GM18498 (cell line): ENCODE results near the gene EHMT2.
"Not testable (repeated sequence)": the region's sequence is repeated elsewhere in the genome, so short reads cannot be mapped to it uniquely, and the experiment has no call there.

ENCODE experiments used
- ATAC-seq: cut with Tn5 transposase; IDR thresholded peaks from one replicate; pipeline ENCODE4 v1.9.1; 2021; ENCODE audit warnings: mild to moderate bottlenecking, moderate library complexity; ENCODE audit not compliant: unreplicated experiment

EHMT2 gene

DNA sequence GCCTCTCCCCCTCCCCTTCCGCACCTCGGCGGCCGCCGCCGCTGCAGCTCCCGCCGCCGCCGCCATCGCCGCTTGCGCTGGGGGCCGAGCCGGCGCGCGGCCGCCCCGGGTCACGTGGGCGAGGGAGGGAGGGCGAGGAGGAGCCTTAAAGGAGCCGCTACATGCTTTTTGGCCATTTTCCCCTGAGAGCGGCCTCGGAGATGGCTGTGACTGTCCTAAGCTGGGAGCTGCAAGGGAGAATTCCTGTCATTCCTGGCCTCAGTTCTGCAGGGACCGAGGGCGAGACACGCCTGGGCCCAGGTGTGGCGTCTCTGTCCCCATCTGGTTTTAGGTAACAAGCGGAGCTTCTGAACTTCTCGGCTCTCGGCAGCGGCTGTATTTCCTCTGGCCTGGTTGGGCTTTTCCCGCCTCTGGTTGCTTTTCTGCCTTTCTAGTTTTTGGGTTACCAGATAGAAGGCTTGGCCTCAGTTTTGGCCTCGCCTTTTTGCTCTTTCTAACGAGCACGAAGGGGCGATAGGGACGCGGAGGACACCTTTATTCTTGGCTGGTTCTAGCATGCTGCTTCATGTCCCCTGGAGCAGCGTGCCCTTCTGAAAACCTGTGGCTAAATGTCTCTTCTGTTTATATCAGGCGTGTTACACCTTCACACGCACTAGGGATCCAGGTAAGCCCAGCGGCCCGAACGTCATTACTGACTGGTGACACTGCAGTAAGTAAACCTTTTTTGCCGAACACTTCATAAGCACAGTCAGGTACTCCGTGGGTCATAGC lies at the start of gene EHMT2:
Gene EHMT2 (minus strand): TSS at position 87 of the 771 bp plus-strand sequence. CDS start 21 bp downstream, at position 66.
- peak; percentile 57 for ATAC-seq

DNA sequence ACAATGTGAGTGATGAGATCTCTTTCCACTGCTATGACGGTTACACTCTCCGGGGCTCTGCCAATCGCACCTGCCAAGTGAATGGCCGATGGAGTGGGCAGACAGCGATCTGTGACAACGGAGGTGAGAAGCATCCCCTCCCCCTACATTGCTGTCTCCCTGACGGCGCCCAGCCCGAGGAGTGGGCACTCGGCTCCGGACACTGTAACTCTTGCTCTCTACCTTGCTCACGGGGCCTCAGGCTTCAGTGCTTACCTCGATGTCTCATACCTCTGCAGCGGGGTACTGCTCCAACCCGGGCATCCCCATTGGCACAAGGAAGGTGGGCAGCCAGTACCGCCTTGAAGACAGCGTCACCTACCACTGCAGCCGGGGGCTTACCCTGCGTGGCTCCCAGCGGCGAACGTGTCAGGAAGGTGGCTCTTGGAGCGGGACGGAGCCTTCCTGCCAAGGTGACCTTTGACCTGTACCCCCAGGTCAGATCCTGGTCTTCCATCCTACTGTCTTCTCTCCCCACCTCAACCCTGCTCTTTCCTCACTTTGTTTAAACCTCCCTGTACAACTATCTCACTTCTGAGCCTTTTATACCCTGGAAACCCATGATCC lies 49.7 kb upstream of the EHMT2 start:
- ATAC-seq: no peak

DNA sequence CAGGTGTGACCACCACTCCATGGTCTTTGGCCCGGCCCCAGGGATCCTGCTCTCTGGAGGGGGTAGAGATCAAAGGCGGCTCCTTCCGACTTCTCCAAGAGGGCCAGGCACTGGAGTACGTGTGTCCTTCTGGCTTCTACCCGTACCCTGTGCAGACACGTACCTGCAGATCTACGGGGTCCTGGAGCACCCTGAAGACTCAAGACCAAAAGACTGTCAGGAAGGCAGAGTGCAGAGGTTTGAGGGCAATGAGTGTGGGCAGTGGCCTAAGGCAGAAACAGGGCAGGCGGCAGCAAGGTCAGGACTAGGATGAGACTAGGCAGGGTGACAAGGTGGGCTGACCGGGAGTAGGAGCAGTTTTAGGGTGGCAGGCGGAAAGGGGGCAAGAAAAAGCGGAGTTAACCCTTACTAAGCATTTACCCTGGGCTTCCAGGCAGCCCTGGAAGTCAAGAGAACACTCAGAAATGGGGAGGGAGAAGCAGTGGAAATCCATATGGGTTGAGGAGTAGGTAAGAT lies 48.9 kb upstream of the EHMT2 start:
- ATAC-seq: no peak

DNA sequence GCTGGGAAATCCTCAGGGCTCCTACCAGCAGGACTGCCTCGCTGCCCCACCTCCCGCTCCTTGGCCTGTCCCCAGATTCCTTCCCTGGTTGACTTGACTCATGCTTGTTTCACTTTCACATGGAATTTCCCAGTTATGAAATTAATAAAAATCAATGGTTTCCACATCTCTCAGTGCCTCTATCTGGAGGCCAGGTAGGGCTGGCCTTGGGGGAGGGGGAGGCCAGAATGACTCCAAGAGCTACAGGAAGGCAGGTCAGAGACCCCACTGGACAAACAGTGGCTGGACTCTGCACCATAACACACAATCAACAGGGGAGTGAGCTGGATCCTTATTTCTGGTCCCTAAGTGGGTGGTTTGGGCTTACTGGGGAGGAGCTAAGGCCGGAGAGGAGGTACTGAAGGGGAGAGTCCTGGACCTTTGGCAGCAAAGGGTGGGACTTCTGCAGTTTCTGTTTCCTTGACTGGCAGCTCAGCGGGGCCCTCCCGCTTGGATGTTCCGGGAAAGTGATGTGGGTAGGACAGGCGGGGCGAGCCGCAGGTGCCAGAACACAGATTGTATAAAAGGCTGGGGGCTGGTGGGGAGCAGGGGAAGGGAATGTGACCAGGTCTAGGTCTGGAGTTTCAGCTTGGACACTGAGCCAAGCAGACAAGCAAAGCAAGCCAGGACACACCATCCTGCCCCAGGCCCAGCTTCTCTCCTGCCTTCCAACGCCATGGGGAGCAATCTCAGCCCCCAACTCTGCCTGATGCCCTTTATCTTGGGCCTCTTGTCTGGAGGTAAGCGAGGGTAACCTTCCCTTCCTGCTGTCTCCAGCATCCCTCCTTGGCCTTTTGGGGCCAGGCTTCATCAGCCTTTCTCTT lies 48.2 kb upstream of the EHMT2 start, which contains the start of gene CFB:
Gene CFB (plus strand): TSS at position 589 of the 863 bp plus-strand sequence. CDS start 127 bp downstream, at position 716.
- no peak for ATAC-seq

DNA sequence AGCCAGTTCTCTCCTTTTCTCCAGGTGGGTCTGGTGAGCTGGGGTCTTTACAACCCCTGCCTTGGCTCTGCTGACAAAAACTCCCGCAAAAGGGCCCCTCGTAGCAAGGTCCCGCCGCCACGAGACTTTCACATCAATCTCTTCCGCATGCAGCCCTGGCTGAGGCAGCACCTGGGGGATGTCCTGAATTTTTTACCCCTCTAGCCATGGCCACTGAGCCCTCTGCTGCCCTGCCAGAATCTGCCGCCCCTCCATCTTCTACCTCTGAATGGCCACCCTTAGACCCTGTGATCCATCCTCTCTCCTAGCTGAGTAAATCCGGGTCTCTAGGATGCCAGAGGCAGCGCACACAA lies 47.6 kb upstream of the EHMT2 start:
- ATAC-seq: no peak

DNA sequence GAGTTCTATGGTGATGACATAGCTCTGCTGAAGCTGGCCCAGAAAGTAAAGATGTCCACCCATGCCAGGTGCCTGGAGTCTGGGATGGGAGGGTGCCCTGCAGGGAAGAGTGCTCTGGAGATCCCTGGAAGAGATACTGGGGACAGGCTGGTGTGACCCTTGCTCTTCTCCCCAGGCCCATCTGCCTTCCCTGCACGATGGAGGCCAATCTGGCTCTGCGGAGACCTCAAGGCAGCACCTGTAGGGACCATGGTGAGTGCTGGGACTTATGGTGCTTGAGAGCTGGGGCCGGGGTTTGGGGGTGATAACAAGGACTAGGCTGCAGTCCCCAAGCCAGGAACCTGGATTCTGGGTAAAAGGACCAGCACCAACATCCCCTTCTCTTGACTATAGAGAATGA lies 46.2 kb upstream of the EHMT2 start:
- ATAC-seq: no peak

DNA sequence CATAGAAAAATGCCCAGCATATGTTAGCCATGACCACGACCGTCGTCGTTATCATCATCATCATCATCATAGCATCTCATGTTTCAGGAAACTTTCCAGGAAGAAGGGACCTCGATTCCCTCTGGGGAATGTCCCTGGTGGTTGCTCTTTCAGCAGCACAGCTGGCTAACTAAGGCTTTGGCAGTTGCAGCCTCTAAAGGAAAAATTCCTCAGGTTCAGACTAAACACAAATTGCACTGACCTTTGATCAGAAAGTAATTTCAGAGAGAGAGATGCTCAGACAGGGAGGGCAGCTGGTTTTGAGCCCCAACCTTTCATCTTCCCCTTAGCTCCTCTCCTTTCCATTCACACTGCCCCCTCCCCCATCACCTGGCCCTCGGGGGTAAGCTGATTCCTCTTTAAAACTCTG lies 42.8 kb upstream of the EHMT2 start:
- no peak for ATAC-seq

DNA sequence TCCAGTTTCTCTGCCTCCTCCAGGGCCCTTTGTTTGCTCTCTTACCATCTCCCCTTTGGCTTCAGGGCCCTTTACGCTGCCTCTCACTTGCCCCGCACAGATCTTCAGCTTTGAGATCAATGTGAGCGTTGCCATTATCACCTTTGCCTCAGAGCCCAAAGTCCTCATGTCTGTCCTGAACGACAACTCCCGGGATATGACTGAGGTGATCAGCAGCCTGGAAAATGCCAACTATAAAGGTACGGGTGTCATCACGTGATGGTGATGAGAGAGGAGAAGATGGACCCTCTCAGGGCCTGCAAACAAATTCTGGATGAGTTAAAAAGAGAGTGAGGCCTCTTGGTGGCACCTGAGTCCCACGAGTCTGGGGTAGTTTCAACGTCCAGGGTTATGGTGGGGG lies 38.3 kb upstream of the EHMT2 start:
- no peak for ATAC-seq

DNA sequence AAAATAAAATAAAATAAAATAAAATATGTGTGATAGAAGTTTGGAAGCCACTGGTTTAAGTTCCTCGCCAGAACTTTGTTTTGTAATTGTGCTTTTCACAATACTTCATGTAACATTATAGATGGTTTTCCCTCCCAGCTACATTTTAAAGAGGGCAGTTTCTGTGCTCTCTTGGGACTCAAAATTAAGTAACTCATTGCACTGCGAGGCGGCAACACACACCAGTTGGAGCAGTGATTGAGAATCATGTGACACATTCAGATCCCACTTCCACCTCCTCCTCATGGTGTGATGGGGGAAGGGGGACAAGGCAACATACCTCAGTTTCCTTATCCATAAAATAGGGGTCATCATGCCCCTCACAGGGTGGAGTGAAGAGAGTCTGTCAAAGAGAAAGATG lies 37.5 kb upstream of the EHMT2 start:
- ATAC-seq: no peak

DNA sequence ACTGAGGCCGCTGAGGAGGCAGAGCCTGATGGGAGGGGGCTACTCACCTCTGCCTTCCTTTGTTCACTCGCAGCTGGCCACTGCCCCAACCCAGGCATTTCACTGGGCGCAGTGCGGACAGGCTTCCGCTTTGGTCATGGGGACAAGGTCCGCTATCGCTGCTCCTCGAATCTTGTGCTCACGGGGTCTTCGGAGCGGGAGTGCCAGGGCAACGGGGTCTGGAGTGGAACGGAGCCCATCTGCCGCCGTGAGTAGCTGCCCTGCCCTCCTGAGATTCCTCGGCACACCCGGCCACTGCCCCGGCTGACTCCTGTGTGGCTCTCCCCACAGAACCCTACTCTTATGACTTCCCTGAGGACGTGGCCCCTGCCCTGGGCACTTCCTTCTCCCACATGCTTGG lies 36.0 kb upstream of the EHMT2 start:
- ATAC-seq: no peak

DNA sequence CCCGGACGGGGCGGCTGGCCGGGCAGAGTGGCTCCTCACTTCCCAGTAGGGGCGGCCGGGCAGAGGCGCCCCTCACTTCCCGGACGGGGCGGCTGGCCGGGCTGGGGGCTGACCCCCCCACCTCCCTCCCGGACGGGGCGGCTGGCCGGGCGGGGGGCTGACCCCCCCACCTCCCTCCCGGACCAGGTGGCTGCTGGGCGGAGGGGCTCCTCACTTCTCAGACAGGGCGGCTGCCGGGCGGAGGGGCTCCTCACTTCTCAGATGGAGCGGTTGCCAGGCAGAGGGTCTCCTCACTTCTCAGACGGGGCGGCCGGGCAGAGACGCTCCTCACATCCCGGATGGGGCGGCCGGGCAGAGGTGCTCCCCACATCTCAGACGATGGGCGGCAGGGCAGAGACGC lies 34.6 kb upstream of the EHMT2 start:
- ATAC-seq: not testable (repeated sequence)

DNA sequence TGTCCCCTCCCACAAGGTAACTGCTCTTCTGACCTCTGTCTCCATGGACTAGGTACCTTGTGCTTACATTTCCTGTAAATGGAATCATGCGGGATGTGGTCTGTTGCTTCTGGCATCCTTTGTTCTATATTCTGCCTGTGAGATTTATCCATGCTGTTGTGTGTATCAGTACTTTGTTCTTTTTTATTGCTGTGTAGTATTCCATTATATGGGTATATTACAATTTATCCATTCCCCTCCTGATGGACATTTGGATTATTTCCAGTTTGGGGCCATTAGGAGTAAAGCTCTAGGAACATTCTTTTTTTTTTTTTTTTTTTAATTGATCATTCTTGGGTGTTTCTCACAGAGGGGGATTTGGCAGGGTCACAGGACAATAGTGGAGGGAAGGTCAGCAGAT lies 33.5 kb upstream of the EHMT2 start:
- ATAC-seq: no peak

DNA sequence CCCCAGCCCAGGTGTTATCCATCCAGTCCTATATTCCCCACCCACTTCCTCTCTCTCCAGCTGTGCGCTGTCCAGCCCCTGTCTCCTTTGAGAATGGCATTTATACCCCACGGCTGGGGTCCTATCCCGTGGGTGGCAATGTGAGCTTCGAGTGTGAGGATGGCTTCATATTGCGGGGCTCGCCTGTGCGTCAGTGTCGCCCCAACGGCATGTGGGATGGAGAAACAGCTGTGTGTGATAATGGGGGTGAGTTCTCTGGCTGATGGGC lies 31.1 kb upstream of the EHMT2 start:
- no peak for ATAC-seq

DNA sequence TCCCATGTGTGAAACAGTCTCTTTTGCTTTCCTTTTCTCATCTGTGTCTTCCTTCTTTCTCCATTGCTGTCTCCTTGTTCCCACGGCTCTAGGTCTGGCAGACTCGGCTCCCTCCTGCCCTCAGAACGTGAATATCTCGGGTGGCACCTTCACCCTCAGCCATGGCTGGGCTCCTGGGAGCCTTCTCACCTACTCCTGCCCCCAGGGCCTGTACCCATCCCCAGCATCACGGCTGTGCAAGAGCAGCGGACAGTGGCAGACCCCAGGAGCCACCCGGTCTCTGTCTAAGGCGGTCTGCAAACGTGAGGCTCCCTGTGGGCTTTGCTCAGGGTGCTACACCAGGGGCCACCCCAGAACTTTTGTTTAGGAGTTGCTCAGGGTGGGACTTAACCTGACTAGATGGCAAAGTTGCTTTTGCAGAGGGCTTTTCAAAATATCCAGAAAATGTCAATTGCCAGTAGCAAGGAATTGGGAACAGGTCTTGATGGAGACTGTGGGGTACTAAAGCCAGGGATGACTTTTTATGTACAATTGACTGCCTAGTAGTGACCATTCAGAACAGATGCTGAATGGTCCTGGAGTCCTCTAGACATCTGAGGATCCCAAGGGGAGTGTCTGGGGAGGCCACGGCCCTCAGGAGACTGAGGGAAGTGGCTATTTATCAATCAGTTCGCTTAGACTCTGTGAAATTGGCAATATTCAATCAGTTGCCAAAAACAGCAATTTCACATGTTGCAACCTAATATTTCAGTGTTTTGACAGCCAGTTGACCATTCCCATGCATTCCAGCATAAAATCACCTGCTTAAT lies 30.6 kb upstream of the EHMT2 start:
- no peak for ATAC-seq

DNA sequence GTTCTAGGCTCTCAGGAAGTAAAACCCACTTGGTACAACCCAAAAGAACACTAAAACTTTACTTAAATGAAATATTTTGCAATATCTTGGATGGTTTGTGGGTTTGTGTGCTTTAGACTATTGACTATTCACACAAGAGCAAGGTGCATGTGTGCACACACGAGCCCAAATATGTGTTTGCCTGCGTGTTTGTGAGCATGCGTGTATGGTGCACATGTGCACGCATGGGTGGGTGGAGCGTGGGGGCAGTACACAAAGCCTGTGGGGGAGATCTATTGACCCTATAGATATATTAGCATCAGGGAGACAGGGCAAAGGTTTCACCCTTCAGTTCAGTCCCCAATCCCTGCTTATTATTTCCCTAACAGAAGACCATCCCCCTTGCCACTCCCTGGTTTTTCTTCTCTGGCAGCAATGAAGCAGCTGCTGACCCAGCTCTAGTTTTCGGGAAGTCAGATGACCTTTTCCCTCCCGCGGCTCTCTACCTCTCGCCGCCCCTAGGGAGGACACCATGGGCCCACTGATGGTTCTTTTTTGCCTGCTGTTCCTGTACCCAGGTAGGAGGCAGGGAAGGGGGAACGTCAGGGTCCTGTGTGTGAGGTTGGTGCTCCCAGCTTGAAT lies 29.9 kb upstream of the EHMT2 start, which contains the start of gene C2:
Gene C2 (plus strand): TSS at position 476 of the 621 bp plus-strand sequence. CDS start 36 bp downstream, at position 512.
- no peak for ATAC-seq

DNA sequence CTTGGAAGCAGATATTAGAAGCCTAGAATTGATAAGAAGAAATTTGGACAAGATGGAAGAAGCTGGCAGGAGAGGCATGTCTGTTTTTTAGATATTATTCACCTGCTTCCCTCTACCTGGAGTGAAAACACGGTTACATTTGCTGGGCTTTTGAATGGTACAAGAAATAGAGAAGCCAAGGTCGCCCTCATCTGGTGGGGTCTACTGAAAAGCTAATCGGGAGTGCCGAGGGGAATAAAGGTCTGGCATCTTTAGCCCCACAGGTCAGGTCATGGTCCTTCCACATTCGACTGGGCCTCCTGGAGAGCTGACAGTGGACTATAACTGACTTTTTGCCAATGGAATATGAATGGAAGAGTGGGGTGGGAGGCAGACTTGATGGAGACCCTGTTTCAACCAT lies 25.4 kb upstream of the EHMT2 start:
- ATAC-seq: no peak

DNA sequence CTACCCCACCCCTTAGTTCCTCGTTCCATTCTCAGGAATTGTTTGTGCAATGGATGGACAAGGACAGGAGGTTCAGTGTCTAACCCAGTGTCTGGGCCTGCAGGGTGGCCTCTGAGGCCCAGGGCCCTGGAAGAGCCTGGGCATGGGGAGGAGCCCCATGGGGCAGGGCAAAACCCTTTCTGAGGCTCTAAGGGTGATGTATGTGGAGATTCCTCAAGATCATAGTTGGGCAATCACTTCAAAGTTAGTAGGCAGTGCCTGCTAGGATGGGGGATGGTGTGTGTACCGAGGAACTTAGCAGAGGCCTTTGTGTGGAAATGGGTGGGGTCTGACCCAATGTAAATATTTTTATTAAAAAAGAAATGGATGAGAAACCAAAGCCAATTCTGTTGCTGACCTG lies 23.3 kb upstream of the EHMT2 start:
- no peak for ATAC-seq

DNA sequence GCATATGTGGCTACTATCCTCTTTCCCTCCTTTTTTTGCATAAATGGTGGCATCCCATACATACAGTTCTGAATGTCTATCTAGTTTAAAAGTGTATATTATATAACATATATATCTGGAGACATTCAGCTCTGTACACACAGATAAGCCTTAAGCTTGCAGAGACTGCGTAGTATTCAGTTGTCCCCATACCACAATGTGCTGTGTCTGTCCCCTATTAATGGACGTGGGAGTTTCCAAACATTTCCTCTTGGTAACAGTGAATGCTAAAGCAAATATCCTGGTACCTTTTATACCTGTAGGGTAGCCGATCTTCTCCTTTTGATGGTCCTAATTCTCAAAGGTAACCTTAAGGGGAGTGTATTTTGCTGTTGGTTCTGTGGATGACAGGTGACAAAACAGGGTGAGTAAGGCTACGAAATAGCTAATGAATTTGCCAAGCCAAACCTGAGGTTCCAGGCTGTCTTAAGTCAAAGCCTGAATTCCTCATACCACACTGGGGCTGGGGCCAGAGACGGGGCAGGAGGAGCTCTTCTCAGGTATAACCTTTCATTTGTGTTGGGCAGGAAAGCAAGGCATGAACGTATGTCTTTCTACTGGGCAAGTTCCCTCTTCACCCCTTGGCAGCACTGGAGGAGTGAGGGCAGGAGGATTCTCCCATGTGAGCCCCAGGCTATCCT lies 22.3 kb upstream of the EHMT2 start:
- ATAC-seq: no peak

DNA sequence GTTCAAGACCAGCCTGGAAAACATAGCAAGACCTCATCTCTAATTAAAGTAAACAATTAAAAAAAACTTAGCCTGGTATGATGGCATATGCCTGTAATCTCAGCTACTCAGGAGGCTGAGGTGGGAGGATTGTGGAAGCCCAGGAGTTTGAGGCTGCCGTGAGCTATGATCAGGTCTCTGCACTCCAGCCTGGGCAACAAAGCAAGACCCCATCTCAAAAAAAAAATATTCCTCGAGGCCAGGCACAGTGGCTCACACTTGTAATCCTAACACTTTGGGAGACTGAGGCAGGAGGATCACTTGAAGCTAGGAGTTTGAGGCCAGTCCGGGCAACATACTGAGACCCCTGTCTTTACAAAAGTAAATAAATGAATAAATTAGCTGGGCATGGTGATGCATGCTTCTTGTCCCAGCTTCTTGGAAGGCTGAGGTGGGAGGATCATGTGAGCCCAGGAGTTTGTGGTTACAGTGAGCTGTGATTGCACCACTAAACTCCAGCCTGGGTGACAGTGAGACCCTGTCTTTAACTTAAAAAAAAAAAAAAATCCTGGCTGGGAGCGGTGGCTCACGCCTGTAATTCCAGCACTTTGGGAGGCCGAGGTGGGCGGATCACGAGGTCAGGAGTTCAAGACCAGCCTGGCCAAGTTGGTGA lies 20.7 kb upstream of the EHMT2 start:
- ATAC-seq: no peak
